Neutrophil (primary cell): Measurements from ENCODE around the gene CTNNA2.

Source experiments
- H3K27ac ChIP-seq: fragments of 200-600 bp; sonication (generic); 2 replicates; pipeline ENCODE4 v1.5.1; 2016; ENCODE audit warnings: mild to moderate bottlenecking, moderate library complexity
- H3K27me3 ChIP-seq: fragments of 200-600 bp; sonication (generic); 2 replicates; pipeline ENCODE4 v1.6.0; 2016; ENCODE audit warnings: mild to moderate bottlenecking
- H3K36me3 ChIP-seq: fragments of 200-600 bp; sonication (generic); 2 replicates; pipeline ENCODE4 v1.5.1; 2017
- H3K4me1 ChIP-seq, 2 experiments: fragments of 200-600 bp in 1 of 2; sonication (generic) in 1 of 2; 1 replicate in 1 of 2; 2 replicates in 1 of 2; pipeline versions ENCODE4 v1.5.1 to v1.6.1; 2013 to 2016; ENCODE audit warnings: low read depth in 1 of 2, low read length in 1 of 2, mild to moderate bottlenecking in 1 of 2, moderate library complexity in 1 of 2; ENCODE audit not compliant: control insufficient read depth in 1 of 2, insufficient read depth in 1 of 2
- H3K4me3 ChIP-seq, 2 experiments: fragments of 200-600 bp in 1 of 2; sonication (generic) in 1 of 2; 1 replicate in 1 of 2; 2 replicates in 1 of 2; pipeline ENCODE4 v1.5.1; 2013 to 2016; ENCODE audit warnings: low read depth in 1 of 2, low read length in 1 of 2, mild to moderate bottlenecking in 1 of 2, moderate library complexity in 1 of 2
- H3K9me3 ChIP-seq: fragments of 200-600 bp; sonication (generic); 2 replicates; pipeline ENCODE4 v1.5.1; 2016
- CTCF ChIP-seq: fragments of 200-600 bp; sonication (generic); IDR thresholded peaks from 2 replicates; pipeline ENCODE4 v1.5.1; 2016; ENCODE audit warnings: antibody characterized with exemption

The CTNNA2 gene

GRCh38 chr2:80057956-80058355 is 545.1 kb downstream of the CTNNA2 start:
- no peaks in the 10 kb centered on the region for H3K4me1 ChIP-seq
- no peaks in the 10 kb centered on the region for H3K36me3 ChIP-seq
- no peak overlapping the region for H3K27ac ChIP-seq
- TF ChIP-seq CTCF: no peak
- no peaks in the 10 kb centered on the region for H3K9me3 ChIP-seq
- no peak overlapping the region for H3K4me3 ChIP-seq
- no peaks in the 10 kb centered on the region for H3K27me3 ChIP-seq

GRCh38 chr2:80058562-80058961 is 545.7 kb downstream of the CTNNA2 start:
- no peak overlapping the region for H3K4me3 ChIP-seq
- no peaks in the 10 kb centered on the region for H3K27me3 ChIP-seq
- H3K27ac ChIP-seq: no peak overlapping the region
- no peaks in the 10 kb centered on the region for H3K36me3 ChIP-seq
- TF ChIP-seq CTCF: no peak
- H3K9me3 ChIP-seq: no peaks in the 10 kb centered on the region
- H3K4me1 ChIP-seq: no peaks in the 10 kb centered on the region

- Histone ChIP-seq H3K27me3 (no peaks in the 10 kb centered on the region), H3K27ac (no peak overlapping the region), H3K36me3 (no peaks in the 10 kb centered on the region), H3K4me3 (no peak overlapping the region), H3K9me3 (no peaks in the 10 kb centered on the region), H3K4me1 (no peaks in the 10 kb centered on the region)
- TF ChIP-seq CTCF: no peak
Measured at GRCh38 chr2:80059447-80059846, 546.6 kb downstream of the CTNNA2 start.

- no peak for TF ChIP-seq CTCF
- Histone ChIP-seq H3K27ac (no peak overlapping the region), H3K36me3 (no peaks in the 10 kb centered on the region), H3K27me3 (no peaks in the 10 kb centered on the region), H3K4me3 (no peak overlapping the region), H3K9me3 (no peaks in the 10 kb centered on the region), H3K4me1 (no peaks in the 10 kb centered on the region)
Measured at GRCh38 chr2:80061881-80062280, 549.0 kb downstream of the CTNNA2 start.

- Histone ChIP-seq H3K4me1 (no peaks in the 10 kb centered on the region), H3K27me3 (no peaks in the 10 kb centered on the region), H3K4me3 (no peak overlapping the region), H3K27ac (no peak overlapping the region), H3K9me3 (no peaks in the 10 kb centered on the region), H3K36me3 (no peaks in the 10 kb centered on the region)
- TF ChIP-seq CTCF: no peak
Measured at GRCh38 chr2:80062298-80062697, 549.4 kb downstream of the CTNNA2 start.
